Tibial nerve (tissue), 3 donors: ENCODE measurements around the gene CABP1.

Source experiments
- CTCF ChIP-seq, 5 experiments: fragments of 200-600 bp in 3 of 5; fragments of 450-650 bp in 2 of 5; sonication (generic) in 3 of 5; IDR thresholded peaks; one replicate each; pipeline ENCODE4 v1.5.1; 2016 to 2019; ENCODE audit warnings: antibody characterized with exemption in 5 of 5, mild to moderate bottlenecking in 3 of 5, moderate library complexity in 2 of 5
- POLR2A ChIP-seq, 2 donors: fragments of 450-650 bp; IDR thresholded peaks; one replicate each; pipeline ENCODE4 v1.6.1; 2017; ENCODE audit warnings: antibody characterized with exemption in 2 of 2, mild to moderate bottlenecking in 2 of 2, moderate library complexity in 2 of 2

GRCh38 chr12:120688527-120689071 lies 48.2 kb downstream of the CABP1 start:
- TF ChIP-seq CTCF (IDR thresholded peaks at IDR 0.05) = no peak
- no peak for TF ChIP-seq POLR2A (IDR thresholded peaks at IDR 0.05)
